Mesenteric fat pad (tissue), 1 donor: ENCODE data around the gene HAPSTR1. TPM values are rescaled to one million over a fixed set of nuclear protein-coding genes. Genes with fewer than 3 reads are reported as not detected.

Source experiments
- DNase-seq: peaks from one replicate; pipeline ENCODE4 v3.0.0-alpha.2; 2020; ENCODE audit warnings: low spot score
- total RNA-seq: library from RNA; stranded (reverse); fragmentation: NEBNext Ultra II Directional; extraction: Animal tissue kit (Norgen Biotek cat#: 25700); gene quantifications from one replicate; pipeline ENCODE4 v1.2.1, GENCODE V29; 2021
- donor health status: DM: yes; HTN: yes; CAD: no.

Gene HAPSTR1
- total RNA-seq, 1 donor from 2014 or later: 57.7 TPM

- no peak for DNase-seq
Observed at GRCh38 chr16:9095656-9096397, 4.4 kb downstream of the HAPSTR1 start.

- no peak for DNase-seq
Observed at GRCh38 chr16:9096416-9096952, 5.0 kb downstream of the HAPSTR1 start.

GRCh38 chr16:9097266-9098219, 6.1 kb downstream of the HAPSTR1 start:
- no peak for DNase-seq

GRCh38 chr16:9098377-9099090, 7.1 kb downstream of the HAPSTR1 start:
- no peak for DNase-seq

- no peak for DNase-seq
Observed at GRCh38 chr16:9099131-9099625, 7.7 kb downstream of the HAPSTR1 start.

- DNase-seq: no peak
Observed at GRCh38 chr16:9102379-9102778, 10.9 kb downstream of the HAPSTR1 start.

GRCh38 chr16:9102943-9103342, 11.5 kb downstream of the HAPSTR1 start:
- DNase-seq: no peak

- no peak for DNase-seq
Observed at GRCh38 chr16:9103546-9103945, 12.1 kb downstream of the HAPSTR1 start.

GRCh38 chr16:9105189-9105588, 13.7 kb downstream of the HAPSTR1 start:
- no peak for DNase-seq

GRCh38 chr16:9107025-9107970, 15.9 kb downstream of the HAPSTR1 start:
- no peak for DNase-seq

GRCh38 chr16:9109255-9109654, 17.8 kb downstream of the HAPSTR1 start:
- DNase-seq: peak; percentile 6

- peak; percentile 57 for DNase-seq
Observed at GRCh38 chr16:9112166-9112843, 20.9 kb downstream of the HAPSTR1 start.

- no peak for DNase-seq
Observed at GRCh38 chr16:9112844-9113186, 21.4 kb downstream of the HAPSTR1 start.

- DNase-seq: no peak
Observed at GRCh38 chr16:9113707-9114106, 22.3 kb downstream of the HAPSTR1 start.

- peak; percentile 16 for DNase-seq
Observed at GRCh38 chr16:9114112-9114511, 22.7 kb downstream of the HAPSTR1 start.

- DNase-seq: peak; percentile 43
Observed at GRCh38 chr16:9114842-9115241, 23.4 kb downstream of the HAPSTR1 start.

- DNase-seq: no peak
Observed at GRCh38 chr16:9115277-9115676, 23.8 kb downstream of the HAPSTR1 start.

- DNase-seq: no peak
Observed at GRCh38 chr16:9116141-9116540, 24.7 kb downstream of the HAPSTR1 start.

- no peak for DNase-seq
Observed at GRCh38 chr16:9118170-9118569, 26.7 kb downstream of the HAPSTR1 start.

- no peak for DNase-seq
Observed at GRCh38 chr16:9119795-9120194, 28.4 kb downstream of the HAPSTR1 start.
